Limb (tissue), 2 donors: ENCODE results near the gene MCF2L.
A peak's percentile ranks its signal among the peaks of the same experiment; 100 is the strongest.

Experiments used
- DNase-seq, 2 donors: peaks; one replicate each; pipeline ENCODE4 v3.0.0-alpha.2; 2016; ENCODE audit errors: extremely low spot score in 2 of 2

MCF2L gene

DNA sequence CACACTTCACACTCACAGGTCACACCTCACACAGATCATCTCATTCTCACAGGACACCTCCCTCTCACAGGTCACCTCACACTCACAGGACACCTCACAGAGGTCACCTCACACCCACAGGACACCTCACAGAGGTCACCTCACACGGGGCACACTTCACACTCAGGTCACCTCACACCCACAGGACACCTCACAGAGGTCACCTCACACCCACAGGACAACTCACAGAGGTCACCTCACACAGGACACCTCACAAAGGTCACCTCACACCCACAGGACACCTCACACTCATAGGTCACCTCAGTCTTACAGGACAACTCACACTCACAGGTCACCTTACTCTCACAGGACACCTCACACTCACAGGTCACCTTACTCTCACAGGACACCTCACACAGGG lies 143.5 kb downstream of the MCF2L start:
- peak in 1 of 2 donors; percentile 4 for DNase-seq

DNA sequence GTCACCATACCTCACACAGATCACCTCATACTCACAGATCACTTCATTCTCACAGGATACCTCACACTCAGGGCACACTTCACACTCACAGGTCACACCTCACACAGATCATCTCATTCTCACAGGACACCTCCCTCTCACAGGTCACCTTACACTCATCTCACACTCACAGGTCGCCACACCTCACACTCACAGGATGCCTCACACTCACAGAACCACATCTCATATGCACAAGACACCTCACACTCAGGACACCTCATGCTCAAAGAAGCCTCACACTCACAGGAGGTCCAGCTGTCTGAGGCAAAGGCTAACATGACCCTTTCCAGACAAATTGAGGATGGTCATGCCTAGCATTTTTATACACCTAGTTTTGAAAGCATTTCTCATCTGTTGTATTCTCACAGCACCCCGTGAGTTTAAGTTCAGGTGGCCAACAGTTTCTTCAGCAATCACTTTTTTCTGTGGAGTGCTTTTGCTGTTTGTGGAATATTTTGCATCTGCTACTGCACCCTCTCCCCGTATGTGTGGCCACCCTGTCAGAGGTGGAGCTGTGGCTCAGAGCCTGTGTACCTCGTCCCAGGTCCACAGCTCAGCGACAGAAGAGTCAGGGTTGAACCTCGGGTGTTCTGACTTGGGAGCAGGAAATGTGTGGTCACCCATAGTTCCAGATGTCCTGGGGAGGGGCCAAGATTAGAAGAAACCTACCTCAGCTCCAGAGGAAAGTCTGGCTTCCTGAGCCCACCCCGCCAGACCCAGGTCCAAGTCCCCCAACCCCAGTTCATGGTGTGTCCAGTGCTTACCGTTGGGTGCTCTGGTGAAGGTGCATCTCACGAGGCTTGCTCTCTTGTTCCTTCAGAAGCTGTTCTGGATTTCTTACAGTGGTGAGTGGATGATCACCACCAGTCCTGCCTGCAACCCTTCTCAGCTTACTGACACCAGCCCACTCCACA lies 144.2 kb downstream of the MCF2L start:
- peak in 1 of 2 donors; percentile 20 for DNase-seq

DNA sequence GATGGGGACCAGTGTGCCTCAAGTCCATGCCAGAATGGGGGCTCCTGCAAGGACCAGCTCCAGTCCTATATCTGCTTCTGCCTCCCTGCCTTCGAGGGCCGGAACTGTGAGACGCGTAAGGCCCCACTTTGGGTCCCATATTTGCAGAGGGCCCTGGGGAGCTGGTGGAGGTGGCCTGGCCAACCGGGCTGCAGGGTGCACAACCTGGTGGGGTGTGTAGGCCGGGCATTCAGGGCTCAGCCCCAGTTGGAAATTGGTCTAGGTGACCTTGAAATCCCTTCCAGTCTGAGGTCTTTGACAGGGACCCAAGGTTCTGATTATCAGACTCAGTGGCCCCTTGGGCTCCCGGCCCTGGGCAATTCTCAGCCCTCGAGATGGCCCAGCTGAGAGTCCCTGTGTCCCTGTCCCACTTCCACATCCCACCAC lies 144.8 kb downstream of the MCF2L start:
- peak in 1 of 2 donors; percentile 13 for DNase-seq

DNA sequence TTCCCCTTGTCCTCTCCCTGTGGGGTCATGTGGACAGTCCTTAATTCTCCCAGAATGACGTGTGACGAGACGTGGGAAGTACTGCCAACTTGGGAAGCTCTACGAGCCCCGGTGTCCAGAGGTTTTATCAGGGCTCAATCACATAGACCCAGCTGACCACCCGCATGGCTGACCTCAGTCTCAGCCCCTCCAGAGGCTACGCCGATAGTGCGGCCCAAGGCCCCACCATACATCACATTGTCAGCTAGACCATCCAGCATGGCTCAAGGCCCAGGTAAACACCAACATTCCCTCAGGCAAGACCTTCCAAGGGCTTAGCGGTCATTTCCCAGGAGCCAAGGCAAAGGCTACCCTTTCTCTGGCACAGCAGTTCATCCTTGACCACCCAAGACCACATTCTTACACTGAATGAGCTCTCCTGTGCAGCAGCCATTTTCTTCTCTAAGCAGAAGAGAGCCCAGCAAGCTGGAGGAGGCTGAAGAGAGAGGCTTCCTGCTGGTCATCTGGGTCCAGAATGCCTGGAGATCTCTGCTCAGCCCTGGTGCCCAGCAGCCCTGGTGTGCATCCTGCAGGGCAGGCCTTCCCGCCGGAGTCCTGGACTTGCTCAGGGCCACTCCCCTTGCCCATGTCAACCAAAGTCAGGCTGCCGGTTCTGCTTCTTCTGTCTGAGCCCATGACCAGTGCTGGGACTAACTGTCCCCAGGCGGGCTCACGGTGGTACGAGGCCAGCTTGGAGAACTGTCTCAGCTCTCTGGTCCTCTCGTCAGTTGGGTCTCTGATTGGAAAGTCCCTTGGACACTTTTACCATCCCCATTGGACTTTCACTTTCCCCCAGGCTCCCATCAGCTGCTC lies 145.7 kb downstream of the MCF2L start:
- DNase-seq, result peak in 1 of 2 donors; percentile 22

DNA sequence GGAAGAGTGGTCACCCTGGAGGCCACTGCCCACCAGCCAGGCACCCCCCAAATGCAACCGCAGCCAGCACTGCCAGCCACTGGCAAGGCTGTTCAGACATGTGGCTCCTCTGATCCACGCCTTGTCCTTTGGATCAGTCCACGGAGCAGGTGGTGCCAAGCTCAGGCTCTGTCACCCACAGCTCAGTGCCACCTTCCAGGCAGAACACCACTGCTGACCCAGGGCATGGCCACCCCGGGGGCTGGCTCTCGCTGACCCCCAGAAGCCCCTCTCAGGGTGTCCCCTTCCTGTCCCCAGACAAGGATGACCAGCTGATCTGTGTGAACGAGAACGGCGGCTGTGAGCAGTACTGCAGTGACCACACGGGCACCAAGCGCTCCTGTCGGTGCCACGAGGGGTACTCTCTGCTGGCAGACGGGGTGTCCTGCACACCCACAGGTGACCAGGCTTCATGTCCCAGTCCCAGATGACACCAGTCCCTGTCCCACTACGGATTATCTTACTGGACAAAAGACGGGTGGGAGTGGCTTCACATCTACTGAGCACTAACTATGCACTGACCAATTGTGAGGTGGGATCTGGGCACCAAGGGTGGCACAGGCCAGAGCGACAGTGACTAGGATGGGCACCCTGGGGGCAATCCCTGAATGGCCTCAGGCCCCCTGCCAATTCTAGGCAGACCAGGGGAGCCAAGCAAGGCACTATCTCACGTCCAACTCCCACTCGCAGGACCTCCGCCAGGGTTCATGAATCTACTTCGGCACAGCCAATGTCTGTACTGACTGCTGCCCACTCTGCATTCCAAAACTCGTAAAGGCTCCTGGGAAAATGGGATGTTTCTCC lies 146.6 kb downstream of the MCF2L start:
- peak in 1 of 2 donors; percentile 22 for DNase-seq

DNA sequence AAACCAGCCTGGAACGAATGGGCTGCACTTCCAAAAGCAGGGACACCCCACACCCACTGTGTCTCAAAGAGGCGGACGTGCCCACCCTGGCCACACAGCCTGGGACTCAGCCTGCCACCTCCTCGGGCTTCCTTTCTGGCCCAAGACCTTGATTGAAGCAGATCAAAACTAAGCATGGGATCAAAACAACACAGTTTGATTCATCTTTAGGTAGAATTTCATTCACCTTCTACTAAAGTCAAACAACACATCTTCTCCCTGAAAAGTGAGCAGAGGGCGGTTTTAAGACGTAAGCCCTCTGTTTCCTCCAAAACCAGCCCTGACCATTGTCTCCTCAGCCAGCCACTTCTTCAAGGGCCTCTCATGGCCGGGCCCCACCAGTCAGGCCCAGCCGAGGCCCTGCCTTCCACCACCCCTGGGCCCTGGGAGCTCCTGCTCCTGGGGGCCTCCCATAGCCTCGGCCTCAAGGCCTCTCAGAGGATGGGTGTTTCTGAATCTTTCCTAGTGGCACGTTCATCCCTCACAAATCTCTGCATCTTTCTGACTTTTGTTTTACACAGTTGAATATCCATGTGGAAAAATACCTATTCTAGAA lies 147.3 kb downstream of the MCF2L start:
- DNase-seq, result peak in 1 of 2 donors; percentile 8

DNA sequence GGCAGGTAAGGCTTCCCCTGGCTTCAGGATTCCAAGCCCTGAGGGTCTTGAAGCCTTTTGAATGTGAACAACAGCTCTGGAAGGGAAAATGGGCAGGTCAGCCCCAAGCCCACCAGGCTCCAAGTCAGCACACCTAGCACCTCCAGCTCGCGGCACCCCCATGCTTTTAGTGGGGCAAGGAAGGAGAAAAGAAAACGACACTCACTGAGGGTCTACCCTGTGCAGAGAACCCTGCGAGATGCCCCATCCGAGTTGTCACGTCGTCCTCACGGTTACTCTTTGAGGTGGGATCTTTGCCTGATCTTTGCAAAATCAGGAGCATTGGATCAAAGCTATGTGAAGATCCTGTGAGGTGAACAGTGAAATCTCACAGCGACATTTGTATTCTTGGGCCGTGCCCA lies 147.9 kb downstream of the MCF2L start:
- no peak for DNase-seq

DNA sequence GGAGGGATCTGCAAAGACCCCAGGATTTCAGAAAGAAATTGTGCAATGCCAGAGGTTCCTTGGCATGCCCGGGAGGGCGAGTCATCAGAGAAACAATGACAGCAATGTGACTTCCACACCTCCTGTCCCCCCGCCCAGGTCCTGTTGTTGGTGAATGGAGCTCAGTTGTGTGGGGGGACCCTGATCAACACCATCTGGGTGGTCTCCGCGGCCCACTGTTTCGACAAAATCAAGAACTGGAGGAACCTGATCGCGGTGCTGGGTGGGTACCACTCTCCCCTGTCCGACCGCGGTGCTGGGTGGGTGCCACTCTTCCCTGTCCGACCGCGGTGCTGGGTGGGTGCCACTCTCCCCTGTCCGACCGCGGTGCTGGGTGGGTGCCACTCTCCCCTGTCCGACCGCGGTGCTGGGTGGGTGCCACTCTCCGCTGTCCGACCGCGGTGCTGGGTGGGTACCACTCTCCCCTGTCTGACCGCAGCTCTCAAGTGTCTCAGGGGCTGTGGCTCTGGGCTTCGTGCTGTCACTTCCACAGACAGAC lies 148.4 kb downstream of the MCF2L start:
- peak in 1 of 2 donors; percentile 15 for DNase-seq

DNA sequence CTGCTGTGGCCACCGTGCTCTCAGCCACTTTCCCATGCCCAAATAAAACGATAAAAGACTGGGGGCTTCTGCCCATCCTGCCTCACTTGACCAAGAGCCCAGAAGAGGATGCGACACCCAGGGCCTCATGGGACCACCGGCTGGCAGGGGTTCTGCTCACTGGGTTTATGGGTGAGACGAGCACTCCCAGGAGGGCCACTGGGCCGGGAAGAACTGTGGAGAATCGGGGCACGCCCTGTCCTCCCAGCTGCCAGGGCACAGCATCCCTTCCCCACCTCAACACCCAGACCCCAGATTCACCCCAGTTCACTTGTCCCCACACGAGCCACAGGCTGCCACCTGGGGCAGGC lies 148.9 kb downstream of the MCF2L start:
- DNase-seq, result no peak

DNA sequence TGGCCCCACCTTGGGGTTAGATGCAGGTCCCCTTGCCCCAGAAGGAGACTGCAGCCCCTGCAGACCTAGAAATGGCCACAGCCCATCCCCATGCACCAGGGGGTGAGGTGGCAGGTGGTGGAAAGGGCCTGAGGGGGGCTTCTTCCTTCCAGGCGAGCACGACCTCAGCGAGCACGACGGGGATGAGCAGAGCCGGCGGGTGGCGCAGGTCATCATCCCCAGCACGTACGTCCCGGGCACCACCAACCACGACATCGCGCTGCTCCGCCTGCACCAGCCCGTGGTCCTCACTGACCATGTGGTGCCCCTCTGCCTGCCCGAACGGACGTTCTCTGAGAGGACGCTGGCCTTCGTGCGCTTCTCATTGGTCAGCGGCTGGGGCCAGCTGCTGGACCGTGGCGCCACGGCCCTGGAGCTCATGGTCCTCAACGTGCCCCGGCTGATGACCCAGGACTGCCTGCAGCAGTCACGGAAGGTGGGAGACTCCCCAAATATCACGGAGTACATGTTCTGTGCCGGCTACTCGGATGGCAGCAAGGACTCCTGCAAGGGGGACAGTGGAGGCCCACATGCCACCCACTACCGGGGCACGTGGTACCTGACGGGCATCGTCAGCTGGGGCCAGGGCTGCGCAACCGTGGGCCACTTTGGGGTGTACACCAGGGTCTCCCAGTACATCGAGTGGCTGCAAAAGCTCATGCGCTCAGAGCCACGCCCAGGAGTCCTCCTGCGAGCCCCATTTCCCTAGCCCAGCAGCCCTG lies 149.4 kb downstream of the MCF2L start:
- DNase-seq, result peak in 1 of 2 donors; percentile 19

DNA sequence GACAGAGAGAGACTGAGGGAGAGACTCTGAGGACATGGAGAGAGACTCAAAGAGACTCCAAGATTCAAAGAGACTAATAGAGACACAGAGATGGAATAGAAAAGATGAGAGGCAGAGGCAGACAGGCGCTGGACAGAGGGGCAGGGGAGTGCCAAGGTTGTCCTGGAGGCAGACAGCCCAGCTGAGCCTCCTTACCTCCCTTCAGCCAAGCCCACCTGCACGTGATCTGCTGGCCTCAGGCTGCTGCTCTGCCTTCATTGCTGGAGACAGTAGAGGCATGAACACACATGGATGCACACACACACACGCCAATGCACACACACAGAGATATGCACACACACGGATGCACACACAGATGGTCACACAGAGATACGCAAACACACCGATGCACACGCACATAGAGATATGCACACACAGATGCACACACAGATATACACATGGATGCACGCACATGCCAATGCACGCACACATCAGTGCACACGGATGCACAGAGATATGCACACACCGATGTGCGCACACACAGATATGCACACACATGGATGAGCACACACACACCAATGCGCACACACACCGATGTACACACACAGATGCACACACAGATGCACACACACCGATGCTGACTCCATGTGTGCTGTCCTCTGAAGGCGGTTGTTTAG lies 150.3 kb downstream of the MCF2L start:
- peak in 1 of 2 donors; percentile 11 for DNase-seq

DNA sequence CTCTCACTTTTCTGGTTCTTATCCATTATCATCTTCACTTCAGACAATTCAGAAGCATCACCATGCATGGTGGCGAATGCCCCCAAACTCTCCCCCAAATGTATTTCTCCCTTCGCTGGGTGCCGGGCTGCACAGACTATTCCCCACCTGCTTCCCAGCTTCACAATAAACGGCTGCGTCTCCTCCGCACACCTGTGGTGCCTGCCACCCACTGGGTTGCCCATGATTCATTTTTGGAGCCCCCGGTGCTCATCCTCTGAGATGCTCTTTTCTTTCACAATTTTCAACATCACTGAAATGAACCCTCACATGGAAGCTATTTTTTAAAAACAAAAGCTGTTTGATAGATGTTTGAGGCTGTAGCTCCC lies 150.8 kb downstream of the MCF2L start:
- peak in 1 of 2 donors; percentile 4 for DNase-seq

DNA sequence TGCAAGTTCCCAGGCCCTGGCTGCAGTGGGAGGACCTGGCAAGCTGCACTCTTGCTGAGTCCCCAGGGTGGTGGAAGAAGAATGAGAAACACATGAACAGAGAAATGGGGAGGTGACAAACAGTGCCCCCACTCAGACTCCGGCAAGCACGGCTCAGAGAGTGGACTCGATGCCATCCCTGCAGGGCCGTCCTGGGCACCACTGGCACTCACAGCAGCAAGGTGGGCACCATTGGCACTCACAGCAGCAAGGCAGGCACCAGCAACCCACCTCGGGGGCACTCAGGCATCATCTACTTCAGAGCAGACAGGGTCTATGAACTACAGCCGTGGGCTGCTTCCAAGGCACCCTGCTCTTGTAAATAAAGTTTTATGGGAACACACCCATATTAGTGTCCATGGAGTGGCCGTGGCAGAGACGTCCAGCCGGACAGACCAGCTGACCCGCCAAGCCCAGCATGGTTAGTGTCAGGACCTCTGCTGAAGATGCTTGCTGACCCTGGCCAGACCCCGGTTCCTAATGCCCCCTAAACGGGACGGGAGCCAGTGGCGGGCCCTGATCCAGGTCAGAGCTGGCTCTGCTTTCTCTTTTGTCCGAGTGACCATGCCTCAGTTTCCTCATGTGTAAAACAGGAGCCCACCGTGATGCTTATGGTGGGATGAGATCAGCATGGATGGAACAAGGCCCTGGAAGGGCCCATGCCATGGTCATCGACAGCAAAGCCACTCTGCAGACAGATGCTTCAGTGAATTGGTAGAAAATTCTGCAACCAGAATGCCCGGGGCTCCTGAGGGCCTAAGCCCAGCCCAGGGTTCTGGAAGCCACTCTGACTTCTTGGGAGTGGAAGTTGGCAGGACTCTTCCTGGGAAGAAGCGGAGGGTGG lies 151.5 kb downstream of the MCF2L start:
- DNase-seq, result peak in 1 of 2 donors; percentile 19

DNA sequence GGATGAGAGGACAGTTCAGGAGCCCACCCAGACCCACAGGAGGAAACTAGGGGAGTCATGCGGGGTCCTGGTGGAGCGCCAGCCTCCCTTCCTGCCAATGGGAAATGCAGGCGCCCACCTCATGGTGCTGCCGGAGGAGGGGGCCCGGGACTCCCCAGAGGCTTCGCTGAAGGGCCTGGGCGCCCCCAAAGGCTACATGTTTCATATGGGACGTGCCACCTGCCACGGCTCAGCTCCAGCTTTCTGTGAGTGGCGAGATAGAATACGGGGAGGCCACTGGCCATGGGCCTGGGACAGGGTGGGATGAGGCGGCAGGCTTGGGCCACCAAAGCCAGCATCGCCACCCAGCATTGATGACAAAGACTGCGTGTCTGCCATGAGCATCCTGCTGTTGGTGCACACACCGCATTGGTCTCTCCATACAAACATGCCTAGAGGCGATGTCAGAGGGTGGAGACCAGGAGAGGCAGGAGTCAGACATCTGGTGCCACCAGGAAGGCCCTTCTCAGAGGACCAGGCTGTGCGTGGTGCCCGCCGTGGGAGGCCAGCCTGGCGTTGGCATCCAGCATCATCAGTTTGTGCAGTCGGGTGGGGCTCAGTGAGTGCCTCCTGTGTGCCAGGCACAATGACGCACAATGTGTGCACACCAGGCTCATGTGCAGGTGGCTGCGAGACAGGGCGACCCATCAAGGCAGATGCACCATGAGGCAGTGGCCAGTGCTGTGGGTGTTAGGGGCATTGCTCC lies 152.3 kb downstream of the MCF2L start:
- peak in 1 of 2 donors; percentile 16 for DNase-seq

DNA sequence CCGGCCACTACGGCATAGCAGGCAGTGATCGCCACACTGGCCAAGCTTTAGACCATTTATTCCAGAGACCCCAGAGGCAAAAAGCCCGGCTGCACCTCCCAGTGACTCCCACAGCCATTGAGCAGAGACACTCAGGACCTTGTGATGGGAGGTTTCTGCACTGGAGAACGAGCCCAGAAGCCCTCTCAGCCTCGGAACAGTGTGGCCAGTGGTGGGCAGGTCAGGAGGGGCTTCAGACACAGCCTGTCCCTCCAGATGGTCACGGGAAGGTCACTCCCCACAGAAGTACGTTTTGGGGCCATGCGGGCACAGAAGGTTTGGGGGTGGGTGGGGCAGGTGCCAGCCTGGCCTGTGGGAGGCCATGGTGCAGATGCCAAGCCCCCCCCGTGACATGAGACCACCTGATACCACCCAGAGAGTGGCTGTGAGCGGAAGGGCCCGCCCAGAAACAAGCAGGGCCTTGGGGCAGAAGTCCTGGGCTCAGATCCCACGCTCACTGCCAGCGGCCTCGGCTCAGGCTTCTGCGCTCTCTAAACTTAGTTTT lies 153.0 kb downstream of the MCF2L start:
- peak in 1 of 2 donors; percentile 32 for DNase-seq

DNA sequence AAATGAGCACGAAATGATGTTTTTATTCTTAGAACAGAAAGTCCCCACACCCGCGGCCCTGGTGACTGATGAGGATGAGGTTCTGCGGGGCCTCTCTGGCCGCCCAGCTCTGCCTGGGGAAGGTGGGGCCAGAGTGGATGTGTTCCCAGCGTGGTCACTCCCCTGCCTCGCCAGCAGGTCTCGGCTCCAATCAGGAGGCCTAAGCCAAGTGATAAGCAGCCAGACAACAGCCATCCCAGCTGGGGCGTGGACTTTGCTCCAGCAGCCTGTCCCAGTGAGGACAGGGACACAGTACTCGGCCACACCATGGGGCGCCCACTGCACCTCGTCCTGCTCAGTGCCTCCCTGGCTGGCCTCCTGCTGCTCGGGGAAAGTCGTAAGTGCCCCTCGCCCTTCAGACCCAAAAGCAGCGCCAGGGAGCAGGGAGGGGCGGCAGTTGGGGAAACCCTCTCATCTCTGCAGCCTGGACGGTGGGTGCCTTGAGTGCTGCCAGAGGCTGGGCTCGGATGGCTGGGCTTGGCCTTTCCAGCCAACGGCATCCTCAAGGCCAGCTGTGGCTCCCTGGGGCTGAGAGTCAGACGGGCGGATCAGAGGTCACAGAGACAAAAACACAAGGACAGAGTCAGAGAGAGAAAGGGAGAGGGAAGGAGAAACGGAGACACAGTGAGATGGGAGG lies 153.7 kb downstream of the MCF2L start, which contains the start of gene F10:
F10 (plus strand) TSS at position 250 of the 676 bp plus-strand sequence; CDS start at position 307, 57 bp downstream.
- DNase-seq, result peak; percentile 42 to 47
